ENCODE results near the gene XAB2. TPM values are rescaled to one million over a fixed set of nuclear protein-coding genes. Genes with fewer than 3 reads are reported as not detected.

Gene XAB2
- total RNA-seq, 1 donor from 2014 or later, result 24.4 TPM

DNA sequence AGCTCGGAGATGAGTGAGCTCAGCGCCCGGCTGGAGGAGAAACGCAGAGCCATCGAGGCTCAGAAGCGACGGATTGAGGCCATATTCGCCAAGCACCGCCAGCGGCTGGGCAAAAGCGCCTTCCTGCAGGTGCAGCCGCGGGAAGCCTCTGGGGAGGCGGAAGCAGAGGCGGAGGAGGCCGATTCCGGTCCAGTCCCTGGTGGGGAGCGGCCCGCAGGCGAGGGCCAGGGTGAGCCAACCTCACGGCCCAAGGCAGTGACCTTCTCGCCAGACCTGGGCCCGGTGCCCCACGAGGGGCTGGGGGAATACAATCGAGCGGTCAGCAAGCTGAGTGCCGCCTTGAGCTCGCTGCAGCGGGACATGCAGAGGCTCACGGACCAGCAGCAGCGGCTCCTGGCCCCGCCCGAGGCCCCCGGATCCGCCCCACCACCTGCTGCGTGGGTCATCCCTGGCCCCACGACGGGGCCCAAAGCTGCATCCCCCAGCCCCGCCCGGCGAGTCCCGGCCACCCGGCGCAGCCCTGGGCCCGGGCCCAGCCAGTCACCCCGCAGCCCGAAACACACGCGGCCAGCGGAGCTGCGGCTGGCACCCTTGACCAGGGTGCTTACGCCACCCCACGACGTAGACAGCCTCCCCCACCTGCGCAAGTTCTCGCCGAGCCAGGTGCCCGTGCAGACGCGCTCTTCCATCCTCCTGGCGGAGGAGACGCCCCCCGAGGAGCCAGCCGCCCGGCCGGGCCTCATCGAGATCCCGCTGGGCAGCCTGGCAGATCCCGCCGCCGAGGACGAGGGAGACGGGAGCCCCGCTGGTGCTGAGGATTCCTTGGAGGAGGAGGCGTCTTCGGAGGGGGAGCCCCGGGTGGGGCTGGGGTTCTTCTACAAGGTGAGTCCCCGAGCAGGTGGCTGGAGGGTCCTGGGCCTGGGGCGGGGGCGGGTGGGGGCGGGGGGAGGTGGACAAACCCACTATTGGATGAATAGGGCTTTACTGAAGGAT, 16.8 kb downstream of the XAB2 start:
- no peak overlapping the region for H3K4me3 ChIP-seq
- TF ChIP-seq, protein P1, sequence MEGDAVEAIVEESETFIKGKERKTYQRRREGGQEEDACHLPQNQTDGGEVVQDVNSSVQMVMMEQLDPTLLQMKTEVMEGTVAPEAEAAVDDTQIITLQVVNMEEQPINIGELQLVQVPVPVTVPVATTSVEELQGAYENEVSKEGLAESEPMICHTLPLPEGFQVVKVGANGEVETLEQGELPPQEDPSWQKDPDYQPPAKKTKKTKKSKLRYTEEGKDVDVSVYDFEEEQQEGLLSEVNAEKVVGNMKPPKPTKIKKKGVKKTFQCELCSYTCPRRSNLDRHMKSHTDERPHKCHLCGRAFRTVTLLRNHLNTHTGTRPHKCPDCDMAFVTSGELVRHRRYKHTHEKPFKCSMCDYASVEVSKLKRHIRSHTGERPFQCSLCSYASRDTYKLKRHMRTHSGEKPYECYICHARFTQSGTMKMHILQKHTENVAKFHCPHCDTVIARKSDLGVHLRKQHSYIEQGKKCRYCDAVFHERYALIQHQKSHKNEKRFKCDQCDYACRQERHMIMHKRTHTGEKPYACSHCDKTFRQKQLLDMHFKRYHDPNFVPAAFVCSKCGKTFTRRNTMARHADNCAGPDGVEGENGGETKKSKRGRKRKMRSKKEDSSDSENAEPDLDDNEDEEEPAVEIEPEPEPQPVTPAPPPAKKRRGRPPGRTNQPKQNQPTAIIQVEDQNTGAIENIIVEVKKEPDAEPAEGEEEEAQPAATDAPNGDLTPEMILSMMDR (IDR thresholded peaks at IDR 0.05; ENCODE audit: borderline replicate concordance), result no peak
- DNase-seq, result no peak

DNA sequence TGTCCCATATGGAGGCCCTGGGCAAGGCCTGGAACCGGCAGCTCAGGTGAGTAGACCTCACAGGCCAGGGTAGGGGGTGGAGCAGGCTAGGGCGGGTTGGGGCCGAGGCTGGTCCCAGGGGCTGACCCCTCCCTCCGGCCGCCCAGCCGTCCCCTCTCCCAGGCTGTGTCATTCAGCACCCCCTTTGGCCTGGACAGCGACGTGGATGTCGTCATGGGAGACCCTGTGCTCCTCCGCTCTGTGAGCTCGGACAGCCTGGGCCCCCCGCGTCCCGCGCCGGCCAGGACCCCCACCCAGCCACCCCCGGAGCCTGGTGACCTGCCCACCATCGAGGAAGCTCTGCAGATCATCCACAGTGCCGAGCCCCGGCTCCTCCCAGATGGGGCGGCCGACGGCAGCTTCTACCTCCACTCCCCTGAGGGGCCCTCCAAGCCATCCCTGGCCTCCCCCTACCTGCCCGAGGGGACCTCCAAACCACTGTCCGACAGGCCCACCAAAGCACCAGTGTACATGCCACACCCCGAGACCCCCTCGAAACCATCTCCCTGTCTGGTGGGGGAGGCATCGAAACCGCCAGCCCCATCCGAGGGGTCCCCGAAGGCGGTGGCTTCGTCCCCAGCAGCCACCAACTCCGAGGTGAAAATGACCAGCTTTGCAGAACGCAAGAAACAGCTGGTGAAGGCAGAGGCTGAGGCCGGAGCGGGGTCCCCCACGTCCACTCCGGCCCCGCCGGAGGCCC, 17.6 kb downstream of the XAB2 start:
- Histone ChIP-seq H3K27ac (replicated peaks) (no peak overlapping the region), H3K36me3 (no peaks in the 10 kb centered on the region), H3K9me3 (replicated peaks) (no peaks in the 10 kb centered on the region), H3K4me1 (no peaks in the 10 kb centered on the region), H3K27me3 (ENCODE audit: low read depth) (peaks cover 7% of the 10 kb centered on the region), H3K4me3 (no peak overlapping the region)
- intact Hi-C loops (cut with micrococcal nuclease), result no loop called here
- DNase-seq, result no peak
- TF ChIP-seq, protein P1 (IDR thresholded peaks at IDR 0.05; ENCODE audit: borderline replicate concordance), result no peak

More for the DNA sequence above, 16.8 kb downstream of the XAB2 start:
- Histone ChIP-seq H3K9me3 (replicated peaks) (no peaks in the 10 kb centered on the region), H3K27me3 (ENCODE audit: low read depth) (no peaks in the 10 kb centered on the region), H3K4me1 (no peaks in the 10 kb centered on the region), H3K36me3 (no peaks in the 10 kb centered on the region), H3K27ac (replicated peaks) (no peak overlapping the region)
- intact Hi-C loops (cut with micrococcal nuclease), result no loop called here

GRCh38 chr19:7610491-7611240, 18.7 kb downstream of the XAB2 start:
- no peak overlapping the region for H3K27ac ChIP-seq (replicated peaks)
- intact Hi-C loops (cut with micrococcal nuclease), result no loop called here
- no peaks in the 10 kb centered on the region for H3K4me1 ChIP-seq
- no peak for DNase-seq
- TF ChIP-seq, protein P1 (IDR thresholded peaks at IDR 0.05; ENCODE audit: borderline replicate concordance), result no peak
- no peak overlapping the region for H3K4me3 ChIP-seq
- H3K9me3 ChIP-seq (replicated peaks), result no peaks in the 10 kb centered on the region
- H3K36me3 ChIP-seq, result no peaks in the 10 kb centered on the region
- peaks cover 12% of the 10 kb centered on the region for H3K27me3 ChIP-seq (ENCODE audit: low read depth)

- H3K4me1 ChIP-seq, result no peaks in the 10 kb centered on the region
- no peaks in the 10 kb centered on the region for H3K36me3 ChIP-seq
- intact Hi-C loops (cut with micrococcal nuclease), result no loop called here
- DNase-seq, result no peak
- peaks cover 38% of the 10 kb centered on the region for H3K27me3 ChIP-seq (ENCODE audit: low read depth)
- TF ChIP-seq, protein P1 (IDR thresholded peaks at IDR 0.05; ENCODE audit: borderline replicate concordance), result no peak
- no peak overlapping the region for H3K27ac ChIP-seq (replicated peaks)
- no peaks in the 10 kb centered on the region for H3K9me3 ChIP-seq (replicated peaks)
- H3K4me3 ChIP-seq, result no peak overlapping the region
Measured at GRCh38 chr19:7607874-7608560, 21.3 kb downstream of the XAB2 start.
